HG02623 (cell line): ENCODE data around the gene SLC15A3.
"Not testable (repeated sequence)": the region's sequence is repeated elsewhere in the genome, so short reads cannot be mapped to it uniquely, and the experiment has no call there.

ENCODE experiments used
- ATAC-seq: cut with Tn5 transposase; IDR thresholded peaks from one replicate; pipeline ENCODE4 v1.9.1; 2021; ENCODE audit warnings: moderate library complexity; ENCODE audit not compliant: unreplicated experiment

The SLC15A3 gene

DNA sequence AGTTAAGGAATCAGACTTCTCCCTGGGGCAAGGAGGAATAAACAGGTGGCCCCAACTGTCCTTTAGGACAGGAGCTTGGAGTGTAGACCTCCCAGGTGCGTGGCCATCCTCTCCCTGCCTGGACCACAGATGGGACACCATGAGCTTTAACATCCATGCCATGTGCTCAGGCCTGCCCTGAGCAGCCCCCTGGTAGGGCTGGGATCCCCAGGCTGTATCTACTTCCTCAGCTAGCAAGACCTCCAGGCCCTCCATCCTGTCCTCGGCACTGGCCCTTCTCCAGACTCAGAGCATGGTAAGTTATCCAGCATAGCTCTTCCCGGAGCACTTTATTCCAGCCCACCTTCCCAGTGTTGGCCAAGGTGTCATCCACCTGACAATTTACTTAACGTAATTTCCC is 25.2 kb upstream of the SLC15A3 start:
- no peak for ATAC-seq

DNA sequence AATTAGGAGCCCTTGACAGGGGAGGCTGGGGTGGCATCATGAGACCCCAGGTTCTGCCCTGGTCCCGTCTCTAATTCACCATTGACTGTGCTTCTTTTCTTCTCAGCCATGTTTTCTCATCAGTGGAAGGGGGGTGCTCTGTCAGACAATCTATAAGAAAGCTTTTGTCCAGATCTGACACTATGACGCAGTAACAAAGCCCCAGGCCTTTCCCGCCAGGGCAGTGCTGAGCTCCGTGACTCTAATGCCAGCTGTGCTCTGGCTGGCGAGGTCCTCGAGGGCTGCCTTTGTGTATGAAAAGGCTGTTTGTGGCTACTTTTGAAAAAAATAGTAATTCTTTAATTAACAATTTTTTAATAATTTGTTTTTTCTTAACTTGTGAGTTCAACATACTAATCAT is 22.8 kb upstream of the SLC15A3 start:
- ATAC-seq, result no peak

DNA sequence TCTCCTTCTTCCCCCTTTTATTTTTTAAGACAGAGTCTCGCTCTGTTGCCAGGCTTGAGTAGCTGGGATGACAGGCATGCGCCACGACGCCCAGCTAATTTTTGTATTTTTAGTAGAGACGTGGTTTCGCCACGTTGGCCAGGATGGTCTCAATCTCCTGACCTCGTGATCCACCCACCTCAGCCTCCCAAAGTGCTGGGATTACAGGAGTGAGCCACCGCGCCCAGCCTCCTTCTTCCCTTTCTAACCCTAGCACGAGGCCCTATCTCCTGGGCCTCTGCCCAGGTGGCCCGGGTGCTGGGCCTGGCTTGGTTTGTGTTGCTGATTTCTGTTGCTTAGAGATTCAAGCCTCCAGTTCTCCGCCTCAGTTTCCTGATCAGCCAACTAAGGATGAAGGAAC is 22.3 kb upstream of the SLC15A3 start:
- ATAC-seq, result not testable (repeated sequence)

DNA sequence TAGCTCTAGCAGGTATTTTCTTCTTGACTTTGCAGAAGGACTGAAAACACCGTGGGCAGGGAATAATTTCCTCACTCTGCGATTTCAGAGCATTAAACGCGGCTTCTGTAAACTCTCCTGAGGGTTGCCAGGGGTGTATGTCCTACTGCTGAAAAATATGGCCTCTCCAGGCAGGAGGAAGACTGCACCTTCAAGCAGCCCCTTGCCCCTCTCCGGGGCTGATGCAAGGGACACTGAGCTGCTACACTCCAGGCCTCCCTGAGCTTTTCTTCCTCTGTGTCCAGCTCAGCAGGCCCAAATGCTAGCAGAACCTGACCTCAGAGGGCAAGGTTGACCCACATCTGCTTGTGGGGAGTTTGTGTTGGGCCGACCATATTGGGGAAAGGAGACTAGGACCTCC is 21.7 kb upstream of the SLC15A3 start:
- ATAC-seq, result no peak

DNA sequence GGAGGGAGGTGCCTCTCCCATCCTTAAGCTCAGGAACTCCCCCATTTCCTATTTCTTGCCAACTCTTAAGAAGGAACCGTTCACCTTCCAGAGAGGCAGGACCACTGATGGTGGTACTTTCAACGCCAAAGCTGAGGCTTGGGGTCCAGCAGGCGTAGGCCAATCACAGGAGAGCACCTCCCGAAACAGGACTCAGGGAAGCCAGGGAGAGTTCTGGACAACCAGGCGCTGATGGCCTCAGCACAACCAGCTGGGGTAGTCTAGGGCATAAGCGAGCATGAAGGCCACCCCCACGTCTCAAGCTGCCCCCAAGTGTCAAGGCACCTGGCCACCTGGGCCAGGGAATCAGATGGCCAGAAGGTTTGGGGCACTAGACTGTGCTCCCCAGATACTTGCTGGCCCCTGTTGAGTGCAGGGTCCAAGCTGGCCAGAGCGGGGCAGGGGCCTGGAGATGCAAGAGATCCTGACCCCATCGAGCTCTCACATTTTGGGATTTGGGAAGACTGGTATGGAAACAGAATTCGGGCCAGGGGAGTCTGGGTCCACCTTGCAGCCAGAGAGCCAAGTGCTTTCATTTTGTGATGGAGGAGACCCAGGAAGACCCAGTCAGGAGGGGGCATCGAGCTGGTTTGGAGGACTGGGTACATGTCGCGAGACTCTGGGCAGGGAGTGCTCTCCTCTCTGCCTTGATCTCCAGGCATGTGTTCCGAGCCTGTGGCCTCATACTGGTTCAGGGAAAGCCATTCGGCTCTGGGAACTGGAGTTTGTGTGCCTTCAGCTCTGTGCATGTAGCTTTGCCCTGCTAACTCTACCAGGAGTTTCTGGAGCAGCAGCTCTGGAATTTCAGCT is 20.4 kb upstream of the SLC15A3 start:
- no peak for ATAC-seq

DNA sequence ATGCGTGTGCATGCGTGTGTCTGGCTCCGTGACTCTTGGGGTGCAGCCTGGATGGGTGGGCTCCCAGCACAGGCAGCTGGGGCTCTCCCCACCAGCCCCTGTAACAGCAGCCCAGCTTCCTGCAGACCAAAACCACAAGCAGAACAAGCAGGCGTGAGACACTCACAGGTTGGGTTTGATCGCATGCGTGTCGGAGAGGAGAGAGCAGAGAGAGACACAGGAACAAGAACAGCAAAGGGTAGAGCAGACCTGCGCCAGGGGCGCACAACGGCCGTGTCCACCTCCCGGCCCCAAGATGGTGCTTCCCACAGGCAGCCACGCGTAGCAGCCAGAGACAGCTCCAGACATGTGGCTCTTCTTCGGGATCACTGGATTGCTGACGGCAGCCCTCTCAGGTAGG is 19.5 kb upstream of the SLC15A3 start, which contains the start of gene CD6:
Gene CD6 (plus strand): TSS at position 161 of the 400 bp plus-strand sequence. CDS start 186 bp downstream, at position 347.
- ATAC-seq, result no peak

DNA sequence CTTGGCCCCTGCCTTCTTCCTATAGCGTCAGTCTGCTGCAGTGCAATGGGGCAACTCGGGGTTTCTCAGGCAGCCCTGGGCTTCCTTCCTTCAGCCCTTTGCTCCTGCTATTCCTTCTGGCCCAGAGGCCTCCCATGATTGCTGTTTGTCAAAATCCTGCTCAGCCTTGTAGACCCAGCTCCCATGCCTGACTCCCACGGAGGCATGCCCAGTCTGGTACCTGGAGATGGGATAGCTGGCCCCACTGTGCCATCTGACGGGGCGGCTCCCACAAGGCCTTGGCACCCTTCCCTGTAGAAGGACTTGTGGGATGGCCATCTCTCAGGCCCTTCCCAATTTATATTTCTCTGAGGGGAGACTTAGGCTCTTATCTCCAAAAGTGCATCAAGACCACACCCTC is 18.9 kb upstream of the SLC15A3 start:
- no peak for ATAC-seq

DNA sequence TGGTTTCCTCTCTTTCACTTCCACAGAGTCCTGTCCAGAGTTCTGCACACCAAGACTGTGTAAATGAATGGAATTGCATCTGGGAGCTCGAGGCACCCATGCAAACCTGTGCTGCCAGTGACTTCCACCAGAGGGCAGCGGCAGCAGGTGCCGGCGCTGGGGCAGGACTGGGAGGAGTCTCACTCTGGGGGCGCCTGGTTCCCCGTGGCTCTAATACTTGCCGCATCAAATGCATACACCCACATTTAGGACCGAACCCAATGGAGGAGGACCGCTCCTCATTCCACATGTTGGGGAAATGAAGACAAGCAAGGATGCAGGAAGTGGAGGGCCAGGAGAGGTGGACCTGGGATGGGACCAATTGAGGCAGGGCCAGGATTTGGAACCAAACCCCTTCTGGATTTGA is 18.4 kb upstream of the SLC15A3 start:
- no peak for ATAC-seq

DNA sequence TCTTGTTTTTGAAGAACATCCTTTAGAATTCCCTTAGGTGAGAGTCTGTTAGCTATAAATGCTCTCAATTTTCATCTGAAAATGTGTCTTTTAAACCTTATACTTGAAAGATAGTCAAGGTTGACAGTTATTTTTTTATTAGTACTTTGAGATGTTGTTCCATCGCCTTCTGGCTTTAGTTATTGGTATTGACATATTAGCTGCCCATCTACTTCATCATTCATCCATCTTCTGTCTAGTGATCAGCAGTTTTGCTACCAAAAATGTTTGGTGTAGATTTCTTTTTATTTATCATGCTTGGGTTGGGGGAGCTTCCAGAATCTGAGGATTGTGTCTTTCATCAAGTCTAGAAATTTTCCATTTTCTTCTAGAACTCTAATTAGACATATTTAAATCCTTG is 16.2 kb upstream of the SLC15A3 start:
- no peak for ATAC-seq

DNA sequence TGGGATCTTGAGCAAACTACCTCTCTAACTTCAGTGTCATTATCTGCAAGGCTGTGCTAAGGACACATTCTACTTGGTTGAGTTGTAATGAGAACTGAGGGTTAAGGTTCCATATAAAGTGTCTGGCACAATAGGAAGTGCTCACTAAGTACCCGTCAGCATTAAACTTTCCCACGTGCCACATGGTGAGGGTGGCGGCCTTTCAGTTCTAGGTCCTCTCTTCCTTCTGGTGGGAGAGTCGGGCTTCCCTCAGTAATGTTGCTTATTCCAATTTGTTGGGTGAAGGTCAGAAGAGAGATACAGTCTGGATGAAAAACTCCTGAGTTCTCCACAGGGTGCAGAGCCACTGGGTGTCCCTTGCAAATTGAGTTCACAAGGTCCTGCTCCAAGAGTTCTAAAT is 14.9 kb upstream of the SLC15A3 start:
- ATAC-seq, result no peak

DNA sequence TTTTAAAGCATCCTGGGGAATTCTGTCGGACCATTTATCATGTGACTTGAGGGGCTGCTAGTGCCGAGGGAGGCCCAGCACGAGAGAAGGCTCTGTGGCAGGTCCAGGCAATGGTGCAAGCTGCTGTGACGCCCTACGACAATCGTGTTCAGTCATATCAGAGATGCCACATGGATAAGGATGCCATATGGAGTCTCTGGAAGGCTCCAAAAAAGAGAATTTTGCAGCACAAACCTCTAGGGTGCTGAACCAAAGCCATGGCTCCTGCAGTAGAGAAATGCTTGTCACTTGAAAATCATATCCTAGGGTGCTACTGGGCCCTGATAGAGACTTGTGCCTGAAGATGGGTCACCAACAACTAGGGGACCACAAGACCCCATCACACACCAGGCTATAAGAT is 12.8 kb upstream of the SLC15A3 start:
- ATAC-seq, result no peak

DNA sequence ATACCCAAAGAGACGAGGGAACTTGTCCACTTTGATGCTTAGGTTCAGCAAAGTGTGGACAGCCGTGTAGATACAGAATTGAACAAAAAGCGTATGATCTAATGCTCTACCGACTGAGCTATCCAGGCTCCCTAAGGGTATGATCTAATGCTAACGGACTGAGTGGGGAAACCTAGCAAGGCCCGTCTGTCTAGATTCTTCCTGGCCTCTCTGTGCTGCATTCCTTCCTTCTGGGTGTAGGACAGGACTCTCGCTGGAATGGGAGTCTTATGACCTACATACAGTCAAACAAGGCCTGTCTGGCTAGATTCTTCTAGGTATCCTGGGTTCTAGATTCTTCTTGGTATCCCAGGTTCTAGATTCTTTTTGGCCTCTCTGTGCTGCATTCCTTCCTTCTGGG is 8.4 kb upstream of the SLC15A3 start:
- ATAC-seq, result no peak

DNA sequence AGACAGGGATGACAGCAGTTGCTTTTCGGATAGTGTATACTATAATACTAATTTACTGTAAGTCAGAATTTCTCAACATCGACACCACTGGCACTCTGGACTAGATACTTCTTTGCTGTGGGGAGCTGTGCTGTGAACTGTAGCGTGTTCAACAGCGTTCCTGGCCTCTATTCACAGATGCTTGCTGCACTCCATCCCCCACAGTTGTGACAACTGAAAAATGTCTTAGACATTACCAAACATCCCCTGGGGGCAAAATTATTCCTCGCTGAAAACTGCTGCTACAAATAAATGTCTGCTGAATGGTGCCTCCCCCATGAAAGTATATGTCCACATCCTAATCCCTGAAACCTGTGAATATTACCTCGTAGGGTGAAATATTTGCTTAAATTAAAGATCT is 7.5 kb upstream of the SLC15A3 start:
- no peak for ATAC-seq

DNA sequence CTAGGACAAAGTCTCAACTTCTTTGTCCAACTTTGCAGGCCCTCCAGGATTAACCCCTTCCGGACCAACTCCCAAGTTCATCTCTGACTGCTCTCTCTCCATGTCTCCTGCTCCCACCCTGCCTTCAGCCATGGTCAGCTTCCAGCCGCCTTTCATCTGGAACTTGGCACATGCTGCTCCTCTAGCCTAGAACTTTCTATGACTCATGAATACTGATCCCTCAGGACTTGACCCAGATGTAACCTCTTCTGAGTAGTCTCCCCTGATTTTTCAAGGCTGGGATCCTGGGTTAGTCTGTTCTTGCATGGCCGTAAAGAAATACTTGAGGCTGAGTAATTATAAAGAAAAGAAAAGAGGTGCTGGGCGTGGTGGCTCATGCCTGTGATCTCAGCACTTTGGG is 5.2 kb upstream of the SLC15A3 start:
- no peak for ATAC-seq

DNA sequence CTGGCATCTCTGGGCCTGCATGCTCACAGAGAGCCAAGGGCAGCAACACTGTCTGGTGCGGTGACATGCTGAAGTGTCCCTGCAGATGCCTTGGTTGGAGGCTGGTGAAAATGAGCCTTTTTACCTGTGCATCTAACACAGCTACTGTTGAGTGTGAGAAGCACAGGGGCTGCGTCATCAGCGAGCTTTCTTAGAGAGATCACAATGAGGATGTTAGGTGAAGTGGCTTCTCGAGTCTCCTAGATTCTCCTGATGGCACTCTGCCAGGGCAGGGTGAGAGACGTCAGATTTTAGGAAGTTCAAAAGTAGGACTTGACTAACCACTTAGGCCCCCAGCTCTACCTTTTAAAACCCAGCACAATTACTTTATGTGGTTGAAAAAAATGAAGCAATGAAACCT is 3.6 kb upstream of the SLC15A3 start:
- ATAC-seq, result no peak

DNA sequence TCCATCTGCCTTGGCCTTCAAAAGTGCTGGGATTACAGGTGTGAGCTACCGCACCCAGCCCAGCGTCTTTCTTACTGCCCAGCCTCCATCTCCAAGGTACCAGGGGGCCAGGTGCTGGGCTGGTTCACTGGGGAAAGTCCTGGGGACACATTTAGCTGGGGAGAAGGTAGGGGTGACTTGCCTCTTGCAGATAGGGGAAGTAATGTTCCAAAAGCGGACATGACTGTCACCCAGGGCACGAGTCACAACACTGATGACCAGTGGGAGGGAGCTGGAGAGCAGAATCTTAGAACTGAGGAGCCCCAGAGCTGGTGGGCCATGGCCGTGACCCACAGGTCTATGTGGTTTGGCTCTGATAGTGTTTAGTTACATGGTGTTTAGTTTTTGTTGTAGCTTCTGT is 2.4 kb upstream of the SLC15A3 start:
- ATAC-seq, result no peak

DNA sequence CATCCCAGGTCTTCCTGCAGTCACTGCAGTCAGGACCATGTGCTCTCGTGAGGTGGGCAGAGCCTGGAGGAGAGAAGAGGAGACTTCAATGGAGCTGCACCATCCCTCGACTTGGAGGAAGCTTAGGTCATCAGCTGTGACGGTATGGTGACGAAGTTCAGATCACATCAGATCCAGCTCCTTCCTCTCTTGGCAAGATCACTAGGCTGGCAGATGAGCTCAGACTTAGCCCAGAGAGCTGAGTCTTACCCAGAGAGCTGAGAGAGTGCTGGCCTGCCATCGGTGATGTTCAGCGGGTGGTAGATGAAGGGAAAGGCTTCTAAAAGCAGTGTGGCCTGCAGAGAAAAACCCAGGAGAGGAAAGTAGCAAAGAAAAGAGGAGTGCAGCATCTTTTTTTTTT is 1.8 kb upstream of the SLC15A3 start:
- ATAC-seq, result no peak

DNA sequence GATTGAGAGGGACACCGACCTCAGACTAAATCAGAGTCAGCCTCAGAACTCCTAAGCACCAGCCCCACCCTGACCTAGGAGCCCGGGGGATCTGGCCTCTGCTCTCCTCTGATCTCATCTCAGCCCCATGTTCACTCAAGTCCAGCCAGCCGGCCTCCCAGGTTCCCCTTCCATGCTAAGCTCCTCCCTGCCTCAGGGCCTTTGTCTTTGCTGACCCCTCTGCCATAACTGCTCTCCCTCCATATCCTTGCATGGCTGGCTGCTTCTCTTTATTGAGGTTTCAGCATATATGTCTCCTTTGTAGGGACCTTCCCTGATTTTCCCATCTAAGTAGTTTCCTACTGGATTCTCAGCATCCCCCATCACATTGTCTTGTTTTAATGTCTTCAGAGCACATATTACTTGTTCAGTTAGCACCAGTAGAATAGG is 780 bp upstream of the SLC15A3 start:
- no peak for ATAC-seq

DNA sequence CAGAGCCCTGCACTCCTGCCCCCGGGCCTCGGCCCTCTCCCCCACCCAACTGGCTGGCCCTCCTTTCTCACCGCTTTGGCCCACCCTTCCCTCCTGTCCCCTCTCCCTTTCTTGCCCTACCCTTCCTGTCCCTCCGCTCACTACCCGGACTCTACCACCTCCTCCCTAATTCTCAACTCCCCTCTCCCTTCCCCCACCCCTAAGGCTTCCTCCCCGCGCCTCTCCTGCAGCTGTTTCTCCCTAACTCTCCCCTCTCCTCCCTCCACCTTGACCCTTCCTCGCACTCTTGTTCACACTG is 421 bp downstream of the SLC15A3 start:
- ATAC-seq, result no peak

DNA sequence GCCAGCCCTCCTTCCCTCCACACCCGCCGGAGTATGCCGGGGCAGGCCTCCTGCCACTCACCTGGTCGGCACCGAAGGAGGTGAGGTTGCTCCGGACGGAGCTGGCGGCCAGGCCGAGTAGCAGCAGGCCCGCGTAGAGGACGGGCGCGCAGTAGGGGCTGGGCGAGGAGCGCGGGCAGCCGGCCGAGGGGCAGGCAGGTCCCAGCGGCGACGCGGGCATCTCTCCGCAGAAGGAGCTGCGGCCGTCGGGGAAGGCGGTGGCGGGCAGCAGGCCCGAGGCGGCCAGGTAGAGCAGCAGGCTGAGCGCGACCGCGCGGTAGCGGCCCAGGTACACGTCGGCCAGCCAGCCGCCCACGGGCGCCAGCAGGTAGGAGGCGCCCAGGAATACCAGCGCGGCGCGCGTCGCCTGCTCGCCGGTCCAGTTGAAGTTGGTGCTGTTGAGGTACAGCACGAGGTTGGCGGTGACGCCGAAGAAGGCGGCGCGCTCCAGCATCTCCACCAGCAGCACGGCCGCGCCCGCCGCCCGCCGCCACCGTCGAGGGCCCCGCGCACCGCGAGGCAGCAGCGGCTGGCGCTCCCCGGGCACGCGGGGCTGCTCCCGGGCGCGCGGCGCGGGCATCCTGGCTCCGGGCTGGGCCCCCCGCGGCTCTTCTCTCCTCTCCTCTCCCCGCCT is 907 bp downstream of the SLC15A3 start:
- no peak for ATAC-seq

DNA sequence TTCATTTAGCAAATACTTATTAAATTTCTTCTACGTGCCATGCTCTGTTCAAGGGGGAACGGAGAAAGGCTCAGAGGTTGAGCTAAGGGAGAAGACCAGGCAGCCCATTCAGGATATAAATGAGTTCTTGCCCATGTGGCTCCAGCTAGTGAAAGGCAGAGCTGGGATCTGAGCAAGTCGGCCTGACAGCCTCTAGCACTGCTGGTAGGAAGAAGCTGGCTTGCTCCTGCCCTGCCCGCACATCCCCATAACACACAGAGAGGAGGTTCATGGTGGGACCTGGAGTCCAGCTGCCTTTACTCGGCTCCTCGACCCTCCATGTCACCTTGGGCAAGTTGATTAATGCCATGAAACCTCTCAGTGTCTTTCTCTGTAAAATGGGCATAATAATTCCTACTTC is 2.0 kb downstream of the SLC15A3 start:
- ATAC-seq, result no peak

DNA sequence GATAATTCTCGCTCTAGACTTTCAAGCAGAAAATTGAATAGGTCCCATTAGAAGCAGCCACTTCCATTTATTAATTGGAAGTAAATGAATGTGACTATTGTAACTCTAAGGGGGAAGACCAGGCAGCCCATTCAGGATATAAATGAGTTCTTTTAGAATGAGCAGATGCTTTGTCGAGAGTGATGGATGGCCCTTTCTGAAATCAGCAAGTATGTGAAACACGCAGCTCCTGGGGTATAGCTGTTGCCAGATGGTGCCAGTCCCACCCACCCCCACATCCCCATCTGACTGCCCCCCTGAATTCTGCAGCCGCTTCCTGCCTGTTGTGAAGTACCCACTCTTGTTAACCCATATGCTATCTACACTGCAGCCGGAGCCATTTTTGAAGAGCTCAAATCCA is 3.7 kb downstream of the SLC15A3 start:
- no peak for ATAC-seq

DNA sequence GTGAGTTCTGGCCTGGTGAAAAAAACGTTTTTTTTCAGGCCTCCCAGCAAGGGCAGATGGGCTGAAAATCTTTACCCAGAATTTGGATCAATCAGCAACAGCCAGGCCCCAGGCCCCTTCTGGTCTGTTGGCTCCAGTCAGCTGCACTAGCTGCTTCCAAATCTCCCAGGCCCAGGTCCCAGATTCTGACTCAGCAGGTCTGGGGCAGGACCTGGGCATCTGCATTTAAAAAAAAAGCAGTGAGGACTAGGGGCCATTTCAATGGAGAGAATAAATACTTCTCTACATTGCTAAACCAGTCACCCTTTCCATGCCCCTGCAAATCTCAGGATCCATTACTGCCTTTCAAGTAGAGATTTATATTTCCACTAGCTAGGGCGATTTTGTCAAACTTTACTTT is 4.3 kb downstream of the SLC15A3 start:
- ATAC-seq, result no peak
